Mucosa of stomach (tissue), 1 donor: ENCODE data around the gene SLC19A2.
"Not testable (repeated sequence)": the region's sequence is repeated elsewhere in the genome, so short reads cannot be mapped to it uniquely, and the experiment has no call there.

Experiments used
- H3K27me3 ChIP-seq: one replicate; pipeline ENCODE4 v1.7.0; 2013; ENCODE audit warnings: mild to moderate bottlenecking, low read length; ENCODE audit not compliant: control insufficient read depth, insufficient read depth
- H3K36me3 ChIP-seq: one replicate; pipeline ENCODE4 v1.7.0; 2013; ENCODE audit warnings: low read length; ENCODE audit not compliant: control insufficient read depth, insufficient read depth
- H3K4me1 ChIP-seq: one replicate; pipeline ENCODE4 v1.7.0; 2013; ENCODE audit warnings: mild to moderate bottlenecking, low read length; ENCODE audit not compliant: control insufficient read depth, insufficient read depth
- H3K4me3 ChIP-seq: one replicate; pipeline ENCODE4 v1.7.0; 2013; ENCODE audit warnings: low read length
- H3K9ac ChIP-seq: one replicate; pipeline ENCODE4 v1.7.0; 2013; ENCODE audit warnings: mild to moderate bottlenecking, low read length, moderate library complexity
- H3K9me3 ChIP-seq: one replicate; pipeline ENCODE4 v1.7.0; 2013; ENCODE audit warnings: mild to moderate bottlenecking, low read length, moderate library complexity; ENCODE audit not compliant: control insufficient read depth
- donor health status: Pancreatic carcinoma.

The SLC19A2 gene, protein sequence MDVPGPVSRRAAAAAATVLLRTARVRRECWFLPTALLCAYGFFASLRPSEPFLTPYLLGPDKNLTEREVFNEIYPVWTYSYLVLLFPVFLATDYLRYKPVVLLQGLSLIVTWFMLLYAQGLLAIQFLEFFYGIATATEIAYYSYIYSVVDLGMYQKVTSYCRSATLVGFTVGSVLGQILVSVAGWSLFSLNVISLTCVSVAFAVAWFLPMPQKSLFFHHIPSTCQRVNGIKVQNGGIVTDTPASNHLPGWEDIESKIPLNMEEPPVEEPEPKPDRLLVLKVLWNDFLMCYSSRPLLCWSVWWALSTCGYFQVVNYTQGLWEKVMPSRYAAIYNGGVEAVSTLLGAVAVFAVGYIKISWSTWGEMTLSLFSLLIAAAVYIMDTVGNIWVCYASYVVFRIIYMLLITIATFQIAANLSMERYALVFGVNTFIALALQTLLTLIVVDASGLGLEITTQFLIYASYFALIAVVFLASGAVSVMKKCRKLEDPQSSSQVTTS

DNA sequence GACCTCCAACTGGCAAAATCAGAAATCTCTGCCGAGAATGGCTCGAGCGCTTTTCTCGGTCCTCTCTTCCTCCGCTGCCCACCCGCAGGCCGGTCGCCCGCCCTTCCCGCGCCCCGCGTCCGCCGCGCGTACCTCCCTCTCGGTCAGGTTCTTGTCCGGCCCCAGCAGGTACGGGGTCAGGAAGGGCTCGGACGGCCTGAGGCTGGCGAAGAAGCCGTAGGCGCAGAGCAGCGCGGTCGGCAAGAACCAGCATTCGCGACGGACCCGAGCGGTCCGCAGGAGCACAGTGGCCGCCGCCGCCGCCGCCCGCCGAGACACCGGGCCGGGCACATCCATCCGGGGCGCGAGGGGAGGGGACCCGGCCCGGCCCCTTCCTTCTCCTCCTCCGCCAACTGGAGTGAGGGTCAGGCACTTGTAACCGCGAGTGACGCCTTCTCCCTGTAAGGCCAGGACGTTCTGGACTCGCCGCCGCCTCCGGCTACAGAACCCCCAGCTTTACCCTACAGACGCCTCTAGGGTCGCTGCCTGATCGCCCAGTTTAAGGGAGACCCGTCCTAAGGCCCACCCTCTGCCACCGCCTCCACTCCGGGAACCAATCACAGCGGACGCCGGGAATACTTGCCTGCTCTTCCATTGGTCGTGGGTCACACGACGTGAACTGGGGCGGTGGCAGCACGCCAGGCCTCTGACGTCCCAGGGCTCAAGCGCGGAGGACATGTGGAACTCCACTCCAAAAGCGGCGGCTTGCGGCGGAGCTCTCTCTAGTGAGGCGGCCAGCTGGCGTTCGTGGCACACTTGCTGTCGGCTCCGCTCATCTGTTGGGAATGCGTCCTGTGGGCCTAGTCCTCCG is at the start of gene SLC19A2:
SLC19A2 (minus strand) TSS at position 514 of the 850 bp plus-strand sequence; CDS start at position 336, 178 bp downstream.
- Histone ChIP-seq H3K9me3 (no peaks in the 10 kb centered on the region), H3K9ac (peak within 1 kb of the TSS; percentile 87), H3K27me3 (no peaks in the 10 kb centered on the region), H3K4me3 (peak within 1 kb of the TSS; percentile 72), H3K36me3 (no peaks in the 10 kb centered on the region), H3K4me1 (peaks cover 8% of the 10 kb centered on the region)

DNA sequence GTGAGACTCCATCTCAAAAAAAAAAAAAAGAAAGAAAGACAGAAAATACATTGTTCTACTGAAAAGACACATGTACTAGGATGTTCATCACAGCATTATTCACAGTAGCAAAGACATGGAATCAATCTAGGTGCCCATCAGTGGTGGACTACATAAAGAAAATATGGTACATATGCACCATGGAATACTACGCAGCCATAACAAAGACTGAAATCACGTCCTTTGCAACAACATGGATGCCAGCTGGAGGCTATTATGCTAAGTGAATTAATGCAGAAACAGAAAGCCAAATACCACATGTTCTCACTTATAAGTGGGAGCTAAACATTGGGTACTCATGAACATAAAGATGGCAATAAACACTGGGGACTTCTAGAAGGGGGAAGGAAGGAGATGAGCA is 48.9 kb upstream of the SLC19A2 start:
- H3K4me1 ChIP-seq = peaks cover 7% of the 10 kb centered on the region
- no peaks in the 10 kb centered on the region for H3K27me3 ChIP-seq
- no peaks in the 10 kb centered on the region for H3K9me3 ChIP-seq
- H3K36me3 ChIP-seq = no peaks in the 10 kb centered on the region
- H3K9ac ChIP-seq = no peak overlapping the region
- H3K4me3 ChIP-seq = no peak overlapping the region

DNA sequence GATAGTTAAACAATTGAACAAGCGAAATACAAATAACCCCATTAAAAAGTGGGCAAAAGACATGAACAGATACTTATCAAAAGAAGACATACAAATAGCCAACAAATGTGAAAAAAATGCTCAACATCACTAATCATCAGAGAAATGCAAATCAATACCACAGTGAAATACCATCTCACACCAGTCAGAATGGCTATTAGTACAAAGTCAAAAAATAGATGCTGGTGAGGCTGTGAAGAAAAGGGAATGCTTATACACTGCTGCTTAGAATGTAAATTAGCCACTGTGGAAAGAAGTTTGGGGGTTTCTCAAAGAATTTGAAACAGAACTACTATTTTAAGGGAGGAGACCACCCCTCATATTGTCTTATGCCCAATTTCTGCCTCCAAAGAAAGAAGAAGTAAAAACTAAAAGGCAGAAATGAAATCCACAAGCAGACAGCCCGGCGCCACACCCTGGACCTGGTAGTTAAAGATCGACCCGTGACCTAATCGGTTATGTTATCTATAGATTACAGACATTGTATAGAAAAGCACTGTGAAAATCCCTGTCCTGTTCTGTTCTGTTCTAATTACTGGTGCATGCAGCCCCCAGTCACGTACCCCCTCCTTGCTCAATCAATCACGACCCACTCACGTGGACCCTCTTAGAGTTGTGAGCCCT is 47.9 kb upstream of the SLC19A2 start:
- H3K4me1 ChIP-seq, H3K9ac ChIP-seq, H3K4me3 ChIP-seq, H3K27me3 ChIP-seq, H3K9me3 ChIP-seq, H3K36me3 ChIP-seq: not testable (repeated sequence)

DNA sequence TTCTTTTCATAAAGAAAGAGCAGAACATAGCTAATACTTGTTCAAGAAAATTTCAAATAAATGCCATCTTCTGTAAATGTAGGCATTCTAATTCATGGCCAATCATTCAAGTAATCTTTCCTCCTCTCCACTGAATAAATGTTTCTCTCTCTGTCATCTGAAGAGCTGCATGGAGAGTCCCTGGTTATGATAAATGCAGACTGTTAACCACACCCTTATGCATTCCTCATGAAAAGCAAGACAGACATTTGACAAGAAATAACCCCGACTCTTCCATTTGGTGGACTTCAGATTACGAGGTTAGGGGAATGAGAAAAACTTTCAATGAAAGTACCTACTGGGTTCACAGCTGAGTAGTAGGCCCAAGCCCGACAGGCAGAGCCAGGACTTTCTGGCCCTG is 44.7 kb upstream of the SLC19A2 start:
- no peaks in the 10 kb centered on the region for H3K36me3 ChIP-seq
- H3K4me1 ChIP-seq = peaks cover 21% of the 10 kb centered on the region
- no peaks in the 10 kb centered on the region for H3K9me3 ChIP-seq
- no peaks in the 10 kb centered on the region for H3K27me3 ChIP-seq
- no peak overlapping the region for H3K4me3 ChIP-seq
- H3K9ac ChIP-seq = no peak overlapping the region

DNA sequence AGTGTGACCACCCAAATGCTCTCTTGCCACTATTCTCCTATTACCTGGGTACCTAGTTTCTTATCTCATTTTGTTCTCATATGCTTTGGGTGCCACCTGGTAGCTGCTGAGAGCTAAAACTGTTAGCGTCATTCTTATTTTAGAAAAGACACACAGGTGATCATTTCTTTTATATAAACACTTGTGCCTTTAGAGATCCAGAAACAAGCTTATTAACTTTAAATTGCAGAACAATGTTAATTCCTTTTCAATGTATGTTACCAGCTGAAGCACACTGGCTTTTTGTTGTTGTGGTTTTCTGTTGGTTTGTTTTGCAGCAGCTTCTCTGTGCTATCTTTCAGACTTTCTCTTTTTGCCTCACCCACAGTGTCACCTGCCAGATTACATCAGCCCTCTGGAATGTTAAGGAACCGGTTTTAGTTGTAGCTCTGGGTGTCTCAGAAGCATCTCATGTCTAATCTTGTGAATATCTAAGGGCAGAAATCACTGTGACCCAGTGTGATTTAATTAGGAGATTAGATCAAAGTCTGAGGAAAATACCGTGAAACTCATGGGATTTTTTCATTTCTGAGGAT is 43.4 kb upstream of the SLC19A2 start:
- Histone ChIP-seq H3K36me3 (no peaks in the 10 kb centered on the region), H3K27me3 (no peaks in the 10 kb centered on the region), H3K4me1 (peaks cover 22% of the 10 kb centered on the region), H3K9me3 (no peaks in the 10 kb centered on the region), H3K9ac (peak overlapping the region; percentile 27), H3K4me3 (no peak overlapping the region)

DNA sequence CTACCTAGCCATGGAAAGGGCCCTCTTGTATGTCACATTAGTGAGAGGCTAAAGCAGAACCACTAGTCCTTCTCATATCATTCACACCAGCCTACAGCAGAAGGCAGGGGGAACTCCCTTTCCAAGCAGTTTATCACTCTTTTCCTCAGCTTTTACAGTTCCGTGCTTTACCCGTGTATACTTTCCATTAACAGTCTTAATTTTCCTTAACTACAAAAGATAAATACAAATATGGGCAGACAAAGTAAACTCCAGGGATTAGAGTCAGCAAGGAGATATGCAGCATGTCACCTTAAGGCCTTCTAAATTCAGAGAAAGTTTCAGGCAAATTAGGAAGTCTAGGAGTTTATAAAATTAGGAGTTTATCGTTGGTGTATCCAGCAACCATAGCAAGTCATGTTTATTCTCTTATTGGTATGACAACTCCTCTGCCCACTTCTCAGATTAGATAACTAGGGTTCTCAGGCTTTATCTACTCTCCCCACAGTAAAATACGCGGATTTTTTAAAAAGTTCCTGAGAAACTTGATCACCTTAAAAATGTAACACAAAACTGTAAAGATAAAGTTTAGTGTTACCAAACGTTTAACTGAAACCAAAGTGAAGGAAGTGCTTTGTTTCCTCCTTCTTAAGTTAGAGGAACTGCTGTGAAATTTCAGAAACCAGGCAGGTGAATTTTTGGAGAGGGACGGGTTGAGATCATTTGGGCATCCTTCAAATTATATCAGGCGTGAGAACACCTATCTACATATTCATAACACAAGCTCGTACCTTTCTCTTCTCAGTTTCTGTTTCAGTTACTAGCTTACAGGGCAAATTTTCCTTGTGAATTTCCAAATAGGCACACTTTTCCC is 42.7 kb upstream of the SLC19A2 start:
- no peaks in the 10 kb centered on the region for H3K9me3 ChIP-seq
- no peaks in the 10 kb centered on the region for H3K36me3 ChIP-seq
- no peak overlapping the region for H3K4me3 ChIP-seq
- H3K4me1 ChIP-seq = peaks cover 29% of the 10 kb centered on the region
- H3K27me3 ChIP-seq = no peaks in the 10 kb centered on the region
- peak overlapping the region; percentile 27 for H3K9ac ChIP-seq

DNA sequence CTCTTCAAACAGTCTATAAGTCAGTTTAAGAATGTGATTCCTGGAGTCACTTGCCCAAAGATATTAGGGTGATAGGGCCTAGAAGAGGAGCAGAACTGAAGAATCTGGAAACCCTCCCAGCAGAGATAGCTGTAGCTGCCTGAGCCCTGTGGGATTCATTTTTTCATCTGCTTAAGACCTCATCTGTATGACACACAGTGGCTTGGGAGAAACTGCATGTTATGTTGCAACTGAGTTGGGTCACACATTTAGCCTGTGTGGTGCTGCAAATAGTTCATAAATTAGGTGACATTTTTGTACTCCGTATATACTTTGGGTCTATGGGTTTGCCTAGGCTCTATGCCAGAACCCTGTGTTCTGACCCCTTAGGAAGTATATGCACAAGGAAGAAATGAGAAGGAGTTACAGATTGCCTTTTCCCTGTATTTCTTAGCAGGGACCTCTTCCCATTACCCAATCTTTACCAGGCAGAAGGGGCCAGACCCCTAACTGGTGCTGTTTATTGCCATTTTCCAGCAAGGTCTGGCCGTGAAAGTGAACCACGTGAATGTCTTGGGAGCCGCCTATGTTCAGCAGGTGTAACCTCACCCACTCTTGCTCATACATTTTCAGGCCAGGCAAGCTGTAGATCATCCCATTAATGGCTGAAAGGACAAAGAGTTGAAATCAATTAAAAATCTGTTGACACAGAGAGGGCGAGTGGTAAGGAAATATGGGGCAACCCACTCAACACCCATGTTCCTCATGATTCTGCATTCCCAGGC is 41.9 kb upstream of the SLC19A2 start:
- Histone ChIP-seq H3K4me3 (no peak overlapping the region), H3K9ac (no peak overlapping the region), H3K9me3 (no peaks in the 10 kb centered on the region), H3K27me3 (no peaks in the 10 kb centered on the region), H3K36me3 (no peaks in the 10 kb centered on the region), H3K4me1 (peaks cover 35% of the 10 kb centered on the region)

DNA sequence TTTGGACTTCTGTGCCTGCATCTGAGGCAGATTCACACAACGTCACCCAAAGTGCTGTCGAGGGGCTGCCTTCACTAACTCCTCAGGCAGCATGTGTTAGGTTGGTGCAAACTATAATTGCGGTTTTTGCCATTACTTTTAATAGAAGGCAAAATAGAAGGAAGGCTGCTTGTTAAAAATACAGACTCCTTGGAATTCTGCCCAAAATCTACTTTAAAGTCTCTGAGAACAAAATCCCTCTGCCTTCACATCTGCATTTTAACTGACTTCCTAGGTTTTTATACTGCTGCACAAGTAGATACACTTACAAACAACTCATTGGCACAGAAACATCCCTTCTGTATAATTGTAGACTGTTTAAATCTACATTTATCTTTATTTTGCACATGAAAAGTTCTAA is 41.3 kb upstream of the SLC19A2 start:
- Histone ChIP-seq H3K36me3 (no peaks in the 10 kb centered on the region), H3K9ac (no peak overlapping the region), H3K9me3 (no peaks in the 10 kb centered on the region), H3K4me3 (no peak overlapping the region), H3K27me3 (no peaks in the 10 kb centered on the region), H3K4me1 (peaks cover 35% of the 10 kb centered on the region)

DNA sequence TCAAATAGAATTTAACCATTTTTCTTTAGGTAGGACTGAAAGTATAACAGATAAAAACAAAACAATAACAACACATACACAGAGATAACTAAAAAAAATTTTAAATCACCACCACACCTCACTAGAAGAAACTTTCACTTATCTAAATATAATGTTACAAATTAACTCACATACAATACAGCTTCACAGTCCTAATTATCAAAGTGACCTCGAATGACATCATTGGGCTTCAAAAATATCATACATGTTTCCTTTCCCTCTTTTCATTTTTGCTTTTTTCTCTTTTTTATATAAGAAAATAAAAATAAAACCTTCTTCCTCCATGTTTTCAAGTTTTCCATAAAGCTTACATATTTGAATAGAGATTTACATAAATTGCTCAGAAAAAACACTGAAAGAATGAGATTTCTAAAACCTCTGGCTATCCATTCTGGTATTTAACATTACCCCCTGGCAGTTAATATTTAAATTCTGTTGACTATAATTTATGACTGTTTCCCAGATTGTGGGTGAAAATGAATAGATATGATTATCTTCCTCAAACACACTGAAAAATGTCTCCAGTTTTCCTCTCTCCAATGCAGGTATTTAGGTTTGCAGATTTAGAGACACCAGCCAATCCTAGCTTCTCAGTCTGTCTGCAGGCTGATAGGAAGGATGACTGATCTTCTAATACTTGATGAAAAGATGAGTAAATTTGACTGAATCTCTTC is 40.5 kb upstream of the SLC19A2 start:
- H3K36me3 ChIP-seq = no peaks in the 10 kb centered on the region
- H3K4me1 ChIP-seq = peaks cover 36% of the 10 kb centered on the region
- no peak overlapping the region for H3K9ac ChIP-seq
- H3K9me3 ChIP-seq = no peaks in the 10 kb centered on the region
- H3K27me3 ChIP-seq = no peaks in the 10 kb centered on the region
- H3K4me3 ChIP-seq = no peak overlapping the region

DNA sequence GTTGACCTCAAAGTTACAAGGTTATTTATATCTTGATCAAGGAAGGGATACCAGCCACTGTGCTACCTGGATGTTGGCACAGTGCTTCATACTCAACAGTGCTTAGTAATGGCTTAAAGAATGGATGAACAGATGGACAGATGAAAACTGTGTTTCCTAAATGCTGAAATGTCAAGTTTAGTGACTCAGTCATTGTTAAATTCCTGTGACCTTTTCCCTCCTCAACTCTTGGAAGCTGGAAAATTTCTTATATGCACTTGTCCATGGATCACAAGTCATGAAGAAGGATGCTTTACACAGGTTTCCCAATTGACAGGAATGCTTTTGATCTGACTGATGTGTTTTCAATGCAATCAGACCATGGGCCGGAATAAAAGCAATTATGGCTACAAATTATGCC is 39.6 kb upstream of the SLC19A2 start:
- Histone ChIP-seq H3K36me3 (no peaks in the 10 kb centered on the region), H3K9me3 (no peaks in the 10 kb centered on the region), H3K4me3 (no peak overlapping the region), H3K9ac (no peak overlapping the region), H3K27me3 (no peaks in the 10 kb centered on the region), H3K4me1 (peaks cover 42% of the 10 kb centered on the region)
